Measurements from ENCODE around the gene CABP4.
A peak's percentile ranks its signal among the peaks of the same experiment; 100 is the strongest.
"Not testable (repeated sequence)": the region's sequence is repeated elsewhere in the genome, so short reads cannot be mapped to it uniquely, and the experiment has no call there.

CABP4 gene

GRCh38 chr11:67419325-67420049 lies 35.7 kb upstream of the CABP4 start:
- no peak for DNase-seq

DNA sequence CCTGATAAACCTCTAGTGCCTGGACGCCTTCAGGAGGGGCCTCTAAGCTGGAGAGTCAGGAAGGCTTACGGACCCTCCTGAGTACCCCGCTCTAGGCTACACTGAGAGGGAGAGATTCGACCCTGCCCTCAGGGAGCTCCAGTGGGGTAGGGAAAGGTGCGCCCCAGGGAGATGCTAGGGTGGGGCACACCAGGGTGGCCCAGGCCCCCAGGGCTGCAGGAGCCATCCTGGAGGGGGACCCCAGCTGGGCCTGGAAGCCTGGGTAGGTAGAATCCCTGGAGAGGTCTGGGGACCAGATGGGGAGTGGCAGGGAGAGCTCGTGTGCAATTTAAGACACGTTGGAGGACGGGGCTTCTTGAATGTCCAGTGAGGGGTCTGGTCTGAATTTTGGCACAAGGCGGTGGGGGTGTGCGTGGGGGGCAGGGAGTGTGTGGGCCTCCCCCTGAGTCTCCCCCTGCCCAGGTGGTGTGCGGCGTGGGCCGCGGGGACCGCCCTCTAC lies 35.0 kb upstream of the CABP4 start:
- no peak for DNase-seq

- peak; percentile 98 for DNase-seq
These were observed 34.3 kb upstream of the CABP4 start for GRCh38 chr11:67420646-67421429.

DNA sequence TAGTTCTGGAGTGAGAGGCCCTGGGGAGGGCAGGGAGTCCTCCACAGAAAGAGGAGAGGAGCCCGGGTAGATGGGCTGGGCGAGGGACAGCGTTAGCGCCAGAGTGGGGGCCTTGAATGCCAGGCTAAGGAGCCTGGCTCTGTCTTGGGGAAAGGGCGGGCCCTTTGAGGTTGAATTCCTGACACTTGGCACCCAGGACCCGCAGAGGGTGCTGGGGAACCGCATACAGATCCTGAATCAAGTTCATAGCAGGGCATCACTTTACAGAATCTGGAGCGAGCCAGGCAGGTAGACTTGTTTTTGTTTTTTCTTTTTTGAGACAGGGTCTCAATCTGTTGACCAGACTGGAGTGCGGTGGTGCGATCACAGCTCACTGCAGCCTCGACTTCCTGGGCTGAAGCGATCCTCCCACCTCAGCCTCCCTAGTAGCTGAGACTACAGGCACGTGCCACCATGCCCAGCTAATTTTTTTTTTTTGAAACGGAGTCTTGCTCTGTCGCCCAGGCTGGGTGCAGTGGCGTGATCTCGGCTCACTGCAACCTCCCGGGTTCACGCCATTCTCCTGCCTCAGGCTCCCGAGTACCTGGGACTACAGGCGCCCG lies 33.6 kb upstream of the CABP4 start:
- no peak for DNase-seq

DNA sequence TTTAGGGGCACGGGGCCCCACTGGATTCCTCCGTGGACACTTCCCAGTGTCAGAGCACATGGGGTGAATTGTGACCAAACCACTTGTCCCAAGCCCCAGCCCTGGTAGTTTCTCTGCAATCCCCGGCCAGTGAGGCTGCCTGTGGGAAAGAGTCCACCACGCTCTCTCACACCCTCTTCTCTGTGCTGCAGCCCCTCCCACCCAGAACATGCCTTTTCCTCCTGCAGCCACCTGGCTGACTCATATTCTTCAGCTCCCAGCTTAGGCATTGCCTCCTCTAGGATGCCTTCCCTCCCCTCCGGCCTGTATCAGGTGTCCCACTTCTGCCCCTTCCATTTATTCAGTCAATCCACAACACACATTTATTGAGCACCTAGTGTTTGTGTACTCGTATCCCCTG lies 32.3 kb upstream of the CABP4 start:
- DNase-seq: no peak

GRCh38 chr11:67423466-67423865 lies 31.7 kb upstream of the CABP4 start:
- no peak for DNase-seq

- no peak for DNase-seq
These were observed 31.1 kb upstream of the CABP4 start for GRCh38 chr11:67423891-67424613.

- DNase-seq: not testable (repeated sequence)
These were observed 27.7 kb upstream of the CABP4 start for GRCh38 chr11:67427364-67427859.

- peak; percentile 99 for DNase-seq
These were observed 26.8 kb upstream of the CABP4 start, which contains the start of gene RPS6KB2 for GRCh38 chr11:67428052-67429001. Gene RPS6KB2, plus strand, starts transcription at chr11:67428494. Its CDS starts 52 bp downstream, at chr11:67428546.

- DNase-seq: no peak
These were observed 26.0 kb upstream of the CABP4 start for GRCh38 chr11:67429038-67429668.

GRCh38 chr11:67429722-67430121 lies 25.4 kb upstream of the CABP4 start:
- DNase-seq: no peak

DNA sequence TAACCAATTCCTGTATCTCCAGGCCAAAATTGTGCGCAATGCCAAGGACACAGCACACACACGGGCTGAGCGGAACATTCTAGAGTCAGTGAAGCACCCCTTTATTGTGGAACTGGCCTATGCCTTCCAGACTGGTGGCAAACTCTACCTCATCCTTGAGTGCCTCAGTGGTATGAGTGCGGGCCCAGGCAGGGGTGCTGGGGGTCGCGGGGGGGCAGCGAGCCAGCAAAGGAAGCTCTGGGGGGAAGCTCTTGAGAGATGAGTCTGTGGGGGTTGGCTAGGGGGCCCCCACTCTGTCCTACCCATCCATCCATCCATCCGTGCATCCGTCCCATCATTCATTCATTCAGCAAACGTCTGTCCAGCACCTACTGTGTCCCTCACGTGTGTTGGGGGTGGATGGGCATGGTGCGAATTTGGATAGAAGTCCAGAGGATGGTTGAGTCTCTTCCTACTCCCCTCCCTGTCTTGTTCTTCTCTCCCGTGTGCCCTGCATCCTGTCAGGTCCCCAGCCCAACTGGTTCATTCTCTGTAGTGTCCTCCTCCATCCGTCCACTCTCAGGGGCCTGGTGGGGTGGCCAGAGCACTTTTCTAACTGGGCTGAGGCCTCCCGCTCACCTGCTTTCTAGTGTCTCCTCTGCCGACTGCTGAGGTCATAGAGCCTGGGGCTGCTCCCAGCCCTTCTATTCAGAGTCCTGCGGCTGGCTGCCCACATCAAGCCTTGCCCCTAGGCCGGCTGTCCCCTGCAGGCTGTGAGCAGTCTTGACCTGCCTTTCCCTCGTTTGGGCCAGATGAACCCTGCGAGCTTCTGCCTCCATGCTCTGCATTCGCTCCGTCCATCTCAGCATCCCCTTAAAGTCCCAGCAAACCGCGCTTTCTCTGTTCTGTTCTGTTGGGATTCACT lies 23.6 kb upstream of the CABP4 start:
- DNase-seq: no peak

DNA sequence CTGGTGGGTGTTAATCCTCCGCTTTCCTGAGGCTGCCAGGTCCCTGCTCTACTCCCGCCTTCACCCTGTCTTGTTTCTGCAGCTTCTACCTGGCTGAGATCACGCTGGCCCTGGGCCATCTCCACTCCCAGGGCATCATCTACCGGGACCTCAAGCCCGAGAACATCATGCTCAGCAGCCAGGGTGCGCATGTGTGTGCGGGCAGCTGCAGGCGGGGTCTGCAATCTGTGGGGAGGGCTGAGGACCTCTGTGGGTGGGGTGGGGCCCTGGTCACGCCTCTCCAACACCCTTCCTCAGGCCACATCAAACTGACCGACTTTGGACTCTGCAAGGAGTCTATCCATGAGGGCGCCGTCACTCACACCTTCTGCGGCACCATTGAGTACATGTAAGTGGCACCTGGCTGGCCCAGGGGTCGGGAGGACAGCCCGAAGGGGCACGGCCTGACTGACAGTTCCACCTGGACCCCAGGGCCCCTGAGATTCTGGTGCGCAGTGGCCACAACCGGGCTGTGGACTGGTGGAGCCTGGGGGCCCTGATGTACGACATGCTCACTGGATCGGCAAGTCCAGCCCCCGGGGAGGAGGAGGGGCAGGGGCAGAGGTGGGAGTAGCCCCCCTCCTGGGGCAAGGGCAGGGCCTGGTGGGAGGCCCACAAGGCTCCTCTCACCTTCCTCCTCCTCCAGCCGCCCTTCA lies 22.4 kb upstream of the CABP4 start:
- no peak for DNase-seq

- no peak for DNase-seq
These were observed 21.4 kb upstream of the CABP4 start for GRCh38 chr11:67433536-67434394.

GRCh38 chr11:67434395-67434881 lies 20.7 kb upstream of the CABP4 start:
- no peak for DNase-seq

GRCh38 chr11:67435031-67435726 lies 20.0 kb upstream of the CABP4 start:
- DNase-seq: no peak

DNA sequence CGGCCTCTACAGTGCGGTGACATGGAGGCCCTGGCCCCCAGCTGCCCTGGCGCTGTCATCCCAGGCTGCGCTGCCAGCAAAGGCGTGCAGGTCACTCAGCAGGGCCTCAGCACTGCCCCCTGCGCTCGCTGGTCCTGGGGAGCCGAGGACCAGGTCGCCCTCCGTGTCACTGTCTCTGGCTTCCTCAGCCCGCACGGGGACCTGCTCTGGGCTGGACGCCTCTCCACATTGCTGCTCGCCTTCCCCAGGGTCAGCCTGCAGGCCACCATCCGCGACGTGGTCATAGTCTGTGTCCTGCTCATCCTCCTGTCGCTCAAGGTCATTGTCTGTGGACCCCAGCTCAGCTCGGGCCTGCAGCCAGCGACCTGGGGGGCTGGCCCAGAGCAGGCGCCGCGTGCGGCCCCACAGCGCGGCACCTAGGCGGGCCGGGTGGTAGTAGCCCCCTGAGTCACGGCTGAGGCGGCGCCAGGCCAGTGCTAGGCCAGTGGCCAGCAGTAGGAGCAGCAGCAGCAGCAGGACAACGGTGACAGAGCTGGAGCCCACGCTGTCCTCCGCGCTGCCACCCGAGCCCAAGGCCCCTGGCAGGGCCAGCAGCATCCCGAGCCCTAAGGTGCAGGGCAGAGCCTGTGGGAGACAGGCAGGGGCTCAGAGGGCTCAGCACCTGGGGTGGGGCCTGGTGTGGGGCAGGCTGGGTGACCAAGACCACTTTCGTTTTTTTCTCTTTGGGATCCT lies 19.3 kb upstream of the CABP4 start:
- no peak for DNase-seq
